ENCODE measurements around the gene KRAS. TPM values are rescaled to one million over a fixed set of nuclear protein-coding genes. Genes with fewer than 3 reads are reported as not detected.

Gene KRAS
- polyA plus RNA-seq, 1 donor (not counting 4 experiments of a cell fraction or from before 2014, with no cell fraction given) = 26.1 TPM

DNA sequence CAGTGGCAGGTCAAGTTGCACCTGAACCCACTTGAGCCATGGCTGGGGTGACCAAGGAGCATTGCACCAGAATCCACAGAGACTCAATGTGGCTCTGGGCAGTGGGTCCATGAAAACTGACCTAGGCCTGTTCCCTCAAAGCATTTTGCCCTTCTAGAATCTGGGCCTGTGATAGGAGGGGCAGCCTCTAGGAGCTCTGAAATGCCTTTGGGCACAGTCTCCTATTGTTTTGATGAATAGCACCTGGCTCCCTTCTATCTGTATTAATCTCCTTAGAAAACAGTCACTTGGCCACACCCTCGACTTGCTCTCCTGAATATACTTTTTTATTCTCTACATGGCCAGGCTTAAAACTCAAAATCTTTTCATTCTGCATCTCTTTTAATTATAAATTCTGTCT is 14.1 kb upstream of the KRAS start:
- Histone ChIP-seq H3K4me1 (ENCODE audit: control insufficient read depth, extremely low read depth, insufficient read depth, low read length) (no peaks in the 10 kb centered on the region), H3K27me3 (ENCODE audit: control insufficient read depth, extremely low read depth, insufficient read depth, low read length) (no peaks in the 10 kb centered on the region), H3K9me3 (ENCODE audit: control insufficient read depth, low read depth, low read length) (no peaks in the 10 kb centered on the region), H3K36me3 (ENCODE audit: control insufficient read depth in 2 of 2, extremely low read depth in 1 of 2, insufficient read depth in 2 of 2, low read length in 2 of 2) (no peaks in the 10 kb centered on the region), H4K20me1 (ENCODE audit: control insufficient read depth, extremely low read depth, insufficient read depth, low read length) (no peaks in the 10 kb centered on the region), H3K4me2 (ENCODE audit: control insufficient read depth, extremely low read depth, insufficient read depth, low read depth, low read length) (no peak overlapping the region), H3K9ac (ENCODE audit: control insufficient read depth, extremely low read depth, insufficient read depth, low read length) (no peak overlapping the region), H3K79me2 (ENCODE audit: control insufficient read depth, insufficient read depth, low read length) (no peaks in the 10 kb centered on the region), H3K27ac (ENCODE audit: control insufficient read depth, insufficient read depth, low read length) (no peak overlapping the region), H3K9me1 (ENCODE audit: control insufficient read depth, extremely low read depth, insufficient read depth, low read length) (no peaks in the 10 kb centered on the region), H3K4me3 (ENCODE audit: control insufficient read depth in 2 of 3, extremely low read depth in 1 of 3, insufficient read depth in 2 of 3, low read depth in 1 of 3, low read length in 3 of 3) (no peak overlapping the region), H2AFZ (ENCODE audit: control insufficient read depth, low read length) (no peak overlapping the region)
- DNase-seq (ENCODE audit: low read depth, low spot score) = no peak
- TF ChIP-seq, protein P1, sequence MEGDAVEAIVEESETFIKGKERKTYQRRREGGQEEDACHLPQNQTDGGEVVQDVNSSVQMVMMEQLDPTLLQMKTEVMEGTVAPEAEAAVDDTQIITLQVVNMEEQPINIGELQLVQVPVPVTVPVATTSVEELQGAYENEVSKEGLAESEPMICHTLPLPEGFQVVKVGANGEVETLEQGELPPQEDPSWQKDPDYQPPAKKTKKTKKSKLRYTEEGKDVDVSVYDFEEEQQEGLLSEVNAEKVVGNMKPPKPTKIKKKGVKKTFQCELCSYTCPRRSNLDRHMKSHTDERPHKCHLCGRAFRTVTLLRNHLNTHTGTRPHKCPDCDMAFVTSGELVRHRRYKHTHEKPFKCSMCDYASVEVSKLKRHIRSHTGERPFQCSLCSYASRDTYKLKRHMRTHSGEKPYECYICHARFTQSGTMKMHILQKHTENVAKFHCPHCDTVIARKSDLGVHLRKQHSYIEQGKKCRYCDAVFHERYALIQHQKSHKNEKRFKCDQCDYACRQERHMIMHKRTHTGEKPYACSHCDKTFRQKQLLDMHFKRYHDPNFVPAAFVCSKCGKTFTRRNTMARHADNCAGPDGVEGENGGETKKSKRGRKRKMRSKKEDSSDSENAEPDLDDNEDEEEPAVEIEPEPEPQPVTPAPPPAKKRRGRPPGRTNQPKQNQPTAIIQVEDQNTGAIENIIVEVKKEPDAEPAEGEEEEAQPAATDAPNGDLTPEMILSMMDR (optimal IDR thresholded peaks at IDR 0.05 in 1 of 3, IDR thresholded peaks at IDR 0.05 in 1 of 3, conservative IDR thresholded peaks at IDR 0.05 in 1 of 3; ENCODE audit: extremely low read depth in 1 of 3, insufficient read depth in 2 of 3, low read length in 3 of 3) = no peak
- TF ChIP-seq EZH2 (IDR thresholded peaks at IDR 0.05; ENCODE audit: low read length) = no peak
- dilution Hi-C loops (cut with MboI; ENCODE audit: extremely low pct_ligation_motif_present, low sequenced_read_pairs) = no loop called here
- FAIRE-seq = no peak

- H3K27me3 ChIP-seq (ENCODE audit: control insufficient read depth, extremely low read depth, insufficient read depth, low read length) = no peaks in the 10 kb centered on the region
- no peak for TF ChIP-seq EZH2 (IDR thresholded peaks at IDR 0.05; ENCODE audit: low read length)
- TF ChIP-seq, protein P1 (optimal IDR thresholded peaks at IDR 0.05 in 1 of 3, IDR thresholded peaks at IDR 0.05 in 1 of 3, conservative IDR thresholded peaks at IDR 0.05 in 1 of 3; ENCODE audit: extremely low read depth in 1 of 3, insufficient read depth in 2 of 3, low read length in 3 of 3) = no peak
- no peak overlapping the region for H3K27ac ChIP-seq (ENCODE audit: control insufficient read depth, insufficient read depth, low read length)
- H2AFZ ChIP-seq (ENCODE audit: control insufficient read depth, low read length) = no peak overlapping the region
- no peak overlapping the region for H3K4me2 ChIP-seq (ENCODE audit: control insufficient read depth, extremely low read depth, insufficient read depth, low read depth, low read length)
- no peaks in the 10 kb centered on the region for H3K9me1 ChIP-seq (ENCODE audit: control insufficient read depth, extremely low read depth, insufficient read depth, low read length)
- H3K9ac ChIP-seq (ENCODE audit: control insufficient read depth, extremely low read depth, insufficient read depth, low read length) = no peak overlapping the region
- no peaks in the 10 kb centered on the region for H3K9me3 ChIP-seq (ENCODE audit: control insufficient read depth, low read depth, low read length)
- dilution Hi-C loops (cut with MboI; ENCODE audit: extremely low pct_ligation_motif_present, low sequenced_read_pairs) = no loop called here
- no peaks in the 10 kb centered on the region for H3K36me3 ChIP-seq (ENCODE audit: control insufficient read depth in 2 of 2, extremely low read depth in 1 of 2, insufficient read depth in 2 of 2, low read length in 2 of 2)
- H3K4me1 ChIP-seq (ENCODE audit: control insufficient read depth, extremely low read depth, insufficient read depth, low read length) = no peaks in the 10 kb centered on the region
- no peak overlapping the region for H3K4me3 ChIP-seq (ENCODE audit: control insufficient read depth in 2 of 3, extremely low read depth in 1 of 3, insufficient read depth in 2 of 3, low read depth in 1 of 3, low read length in 3 of 3)
- H4K20me1 ChIP-seq (ENCODE audit: control insufficient read depth, extremely low read depth, insufficient read depth, low read length) = no peaks in the 10 kb centered on the region
- DNase-seq (ENCODE audit: low read depth, low spot score) (no peak), FAIRE-seq (no peak)
- H3K79me2 ChIP-seq (ENCODE audit: control insufficient read depth, insufficient read depth, low read length) = no peaks in the 10 kb centered on the region
Observed at GRCh38 chr12:25264114-25264513, 13.4 kb upstream of the KRAS start.
